ENCODE results near the gene PRSS37.
"Not testable (repeated sequence)": the region's sequence is repeated elsewhere in the genome, so short reads cannot be mapped to it uniquely, and the experiment has no call there.

PRSS37 gene, protein sequence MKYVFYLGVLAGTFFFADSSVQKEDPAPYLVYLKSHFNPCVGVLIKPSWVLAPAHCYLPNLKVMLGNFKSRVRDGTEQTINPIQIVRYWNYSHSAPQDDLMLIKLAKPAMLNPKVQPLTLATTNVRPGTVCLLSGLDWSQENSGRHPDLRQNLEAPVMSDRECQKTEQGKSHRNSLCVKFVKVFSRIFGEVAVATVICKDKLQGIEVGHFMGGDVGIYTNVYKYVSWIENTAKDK

DNA sequence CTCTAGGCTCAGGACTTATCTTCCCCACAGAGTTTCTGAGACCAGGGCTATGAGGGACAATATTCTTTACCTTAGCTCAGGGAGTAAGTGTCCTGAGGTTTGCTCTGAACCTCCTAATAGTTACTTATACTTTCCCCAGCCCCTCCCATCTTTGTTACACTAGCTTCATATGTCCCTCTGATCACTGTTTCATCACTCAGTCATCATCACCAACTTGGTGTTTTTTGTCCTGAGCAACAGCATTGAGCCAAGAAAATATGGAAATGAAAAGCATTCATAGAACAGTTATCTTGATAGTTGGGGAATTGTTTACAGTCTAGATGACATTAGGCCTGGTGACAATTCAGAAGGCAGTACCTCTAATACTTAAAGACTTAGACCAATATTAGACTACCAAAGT is at the start of gene PRSS37:
Gene PRSS37 (minus strand): TSS at position 101 of the 400 bp plus-strand sequence. CDS start 436 bp downstream, outside the sequence.
- DNase-seq, result no peak

DNA sequence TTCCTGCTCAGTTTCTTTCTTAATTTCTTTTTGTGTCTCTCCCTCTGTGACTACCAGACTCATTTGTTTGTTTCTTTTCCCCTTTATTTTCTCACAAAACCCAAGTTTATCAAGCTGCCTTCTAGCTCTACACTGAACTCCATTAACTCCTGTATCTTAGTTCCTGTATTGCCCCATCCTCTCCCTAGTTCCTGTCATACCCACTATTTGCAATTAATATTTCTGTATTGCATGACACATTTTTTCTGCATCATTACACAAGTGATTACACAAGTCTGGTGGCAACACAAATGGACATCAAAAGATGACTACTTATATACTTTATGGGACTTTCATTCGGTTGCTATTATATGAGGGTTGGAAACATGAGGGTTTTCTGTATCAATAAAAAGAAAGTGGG is 48.0 kb upstream of the PRSS37 start:
- no peak for DNase-seq

DNA sequence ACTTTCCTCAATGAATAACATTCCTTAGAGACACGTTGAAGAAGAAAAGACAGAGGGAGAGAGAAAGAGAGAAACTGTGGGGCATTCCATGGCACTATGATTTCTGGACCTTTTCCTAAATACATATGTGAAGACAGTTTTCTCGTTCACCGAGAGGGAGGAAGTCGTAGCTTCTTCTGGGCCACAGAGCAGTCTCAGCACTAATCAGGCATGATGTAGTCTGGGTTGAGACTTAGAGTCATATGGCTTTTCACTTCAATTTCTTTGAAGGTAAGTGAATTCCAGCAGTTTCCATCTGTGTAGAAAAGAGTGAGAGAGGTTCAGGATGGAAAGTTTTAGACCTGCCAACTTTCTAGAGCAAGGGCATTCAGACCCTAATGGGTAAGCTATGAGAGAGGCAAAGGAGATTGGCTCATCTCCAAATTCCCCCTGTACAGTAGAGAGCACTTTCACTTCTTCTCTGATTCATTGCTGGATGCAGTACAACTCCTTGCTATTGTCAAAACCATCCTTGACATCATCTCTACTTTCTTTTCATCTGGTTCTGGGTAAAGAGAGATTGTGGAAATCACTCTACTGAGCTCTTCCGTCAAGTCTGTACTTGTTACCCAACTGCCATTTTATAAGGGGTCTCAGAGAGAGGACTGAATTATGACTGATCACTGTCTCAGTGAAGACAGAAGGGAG is 43.4 kb upstream of the PRSS37 start:
- no peak for DNase-seq

DNA sequence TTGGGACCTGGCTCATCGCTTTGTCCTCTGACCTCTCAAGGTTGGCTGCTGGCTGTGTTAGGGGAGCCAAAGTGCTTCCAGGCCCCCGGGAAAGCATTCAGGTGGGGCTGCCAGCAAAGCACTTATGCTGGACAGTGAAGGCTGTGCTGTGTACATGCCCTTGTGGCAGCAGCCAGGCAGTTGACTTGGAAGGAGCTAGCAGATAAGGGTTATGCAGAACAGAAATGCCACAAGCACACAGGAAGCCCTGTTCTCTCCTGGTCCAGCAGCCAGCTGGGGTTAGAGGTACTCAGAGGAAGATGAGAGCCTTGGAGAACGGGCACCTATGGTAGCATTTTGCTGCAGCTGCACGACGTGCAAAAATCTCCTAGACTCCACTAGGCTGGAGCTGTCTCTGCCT is 39.7 kb upstream of the PRSS37 start:
- DNase-seq, result no peak

DNA sequence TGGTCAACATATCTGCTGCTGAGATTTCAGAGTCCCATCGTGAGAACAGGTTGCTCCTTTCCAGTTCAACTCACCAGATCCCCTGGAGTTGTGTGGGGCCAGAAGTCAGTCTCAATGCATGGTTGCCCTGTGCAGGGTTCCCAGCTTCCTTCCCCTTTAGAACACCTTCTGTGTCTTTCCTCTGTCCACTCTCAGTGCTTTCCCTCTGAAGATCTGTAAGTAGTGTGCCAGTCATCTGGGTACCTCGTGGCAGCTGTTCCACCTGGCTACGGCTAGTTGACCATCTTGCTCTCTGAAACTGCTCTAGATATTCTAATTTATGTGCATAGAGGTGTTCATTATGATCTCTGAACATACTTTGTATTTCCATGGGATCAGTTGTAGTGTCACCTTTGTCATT is 36.1 kb upstream of the PRSS37 start:
- no peak for DNase-seq

DNA sequence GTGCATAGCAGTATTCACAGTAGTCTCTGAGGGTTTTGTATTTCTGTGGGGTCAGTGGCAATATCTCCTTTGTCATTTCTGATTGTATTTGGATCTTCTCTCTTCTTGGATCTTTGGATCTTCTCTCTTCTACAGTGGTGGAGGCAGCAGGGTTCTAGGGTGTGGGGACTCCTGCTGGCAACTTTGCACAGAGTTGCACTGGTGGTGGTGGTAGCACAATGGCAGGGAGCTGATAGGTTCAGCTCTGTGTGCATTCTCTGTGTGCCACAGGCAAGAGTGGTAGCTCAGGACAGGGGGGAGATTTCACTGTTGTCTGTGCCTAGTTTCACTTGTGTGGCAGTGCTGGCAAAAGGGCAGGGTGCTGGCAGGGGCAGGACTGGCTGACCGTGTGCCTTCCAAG is 35.1 kb upstream of the PRSS37 start:
- no peak for DNase-seq

DNA sequence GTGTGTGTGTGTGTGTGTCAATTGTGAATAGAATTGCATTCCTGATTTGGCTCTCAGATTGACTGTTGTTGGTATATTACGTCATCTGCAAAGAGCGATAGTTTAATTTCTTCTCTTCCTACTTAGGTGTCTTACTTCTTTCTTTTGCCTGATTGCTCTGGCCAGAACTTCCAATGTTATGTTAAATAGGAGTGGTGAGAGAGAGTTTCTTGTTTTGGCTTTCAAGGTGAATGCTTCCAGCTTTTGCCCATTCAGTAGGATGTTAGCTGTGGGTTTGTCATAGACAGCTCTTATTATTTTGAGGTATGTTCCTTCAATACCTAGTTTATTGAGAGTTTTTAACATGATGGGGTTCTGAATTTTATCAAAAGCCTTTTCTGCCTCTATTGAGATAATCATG is 34.2 kb upstream of the PRSS37 start:
- DNase-seq, result no peak

DNA sequence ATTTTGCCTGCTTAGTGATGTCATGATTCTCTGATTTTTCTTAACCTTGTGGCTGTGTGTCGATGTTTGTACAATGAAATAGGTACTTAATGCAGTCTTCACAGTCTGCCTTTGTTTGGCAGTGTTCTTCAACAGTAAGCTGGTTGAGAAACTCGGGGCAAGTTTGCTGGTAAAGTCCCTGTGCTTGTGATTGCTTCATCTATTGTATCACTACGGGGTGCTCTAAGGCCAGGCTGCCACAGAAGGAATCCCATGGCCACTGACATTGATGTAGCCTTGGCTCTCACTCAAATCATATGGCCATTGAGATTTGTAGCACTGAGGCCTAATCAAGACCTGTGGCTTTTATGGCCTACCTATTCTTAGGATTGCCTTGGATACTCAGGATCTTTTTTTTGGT is 33.5 kb upstream of the PRSS37 start:
- no peak for DNase-seq

DNA sequence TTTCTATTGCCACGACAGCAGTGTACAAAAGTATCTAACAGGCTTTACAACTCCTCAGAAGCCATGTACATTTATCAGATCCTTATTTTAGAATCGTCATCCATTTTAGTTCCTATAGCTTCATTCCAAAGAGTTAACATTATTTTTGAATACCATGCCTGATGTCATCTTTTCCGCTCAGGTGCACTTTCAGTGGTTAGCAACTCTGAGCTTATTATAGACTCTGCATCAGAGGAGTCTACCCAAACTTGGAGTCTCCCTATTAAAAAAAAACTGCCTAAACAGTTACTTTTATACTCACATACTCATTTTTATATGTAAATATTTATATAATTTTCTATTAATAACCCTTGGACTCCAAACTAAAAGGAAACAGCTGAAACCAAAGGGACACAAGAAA is 31.6 kb upstream of the PRSS37 start:
- DNase-seq, result no peak

DNA sequence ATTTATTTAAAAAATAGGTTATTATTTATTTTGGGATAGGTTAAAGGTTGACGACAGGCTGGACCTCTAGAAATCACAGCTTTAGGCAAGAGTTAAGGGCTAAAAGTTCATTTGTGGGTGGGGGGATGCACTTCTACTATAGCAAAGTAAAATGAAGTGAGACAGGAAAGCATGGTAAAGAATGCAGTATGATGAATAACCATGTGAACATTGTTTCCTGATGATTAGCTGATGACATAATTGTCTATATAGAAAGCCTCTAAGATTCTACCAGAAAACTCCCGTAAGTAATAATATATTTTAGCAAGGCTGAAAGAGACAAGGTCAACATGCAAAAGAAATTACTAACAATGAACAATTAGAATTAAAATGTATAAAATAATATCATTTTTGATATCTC is 25.7 kb upstream of the PRSS37 start:
- DNase-seq, result no peak

DNA sequence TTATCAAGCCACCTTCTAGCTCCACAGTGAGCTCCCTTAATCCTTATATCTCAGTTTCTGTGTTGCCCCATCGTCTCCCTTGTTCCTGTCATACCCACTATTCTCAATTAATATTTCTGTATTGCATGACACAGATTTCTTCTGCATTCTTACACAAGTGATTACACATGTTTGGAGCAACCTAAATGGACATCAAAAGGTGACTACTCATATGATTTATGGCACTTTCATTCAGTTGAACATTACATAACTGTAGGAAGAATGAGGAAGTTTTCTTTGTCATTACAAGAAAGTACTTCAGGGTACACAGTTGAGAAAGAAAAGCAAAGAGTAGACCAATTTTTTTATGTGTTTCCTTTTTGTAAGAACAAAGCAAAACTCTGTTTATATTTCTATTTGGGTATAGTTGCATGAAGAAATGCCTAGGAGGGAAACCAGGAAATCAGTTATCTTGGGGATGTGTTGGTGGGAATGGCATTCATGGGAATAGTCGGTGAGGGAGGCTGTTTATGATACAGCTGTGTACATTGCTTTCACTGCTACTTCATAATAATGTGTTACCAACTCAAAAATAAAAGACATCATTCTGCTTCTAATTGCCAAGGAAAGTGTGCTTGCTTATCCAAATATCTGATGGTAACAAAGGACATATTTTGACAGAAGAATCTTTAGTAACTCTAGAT is 23.6 kb upstream of the PRSS37 start:
- DNase-seq, result no peak

DNA sequence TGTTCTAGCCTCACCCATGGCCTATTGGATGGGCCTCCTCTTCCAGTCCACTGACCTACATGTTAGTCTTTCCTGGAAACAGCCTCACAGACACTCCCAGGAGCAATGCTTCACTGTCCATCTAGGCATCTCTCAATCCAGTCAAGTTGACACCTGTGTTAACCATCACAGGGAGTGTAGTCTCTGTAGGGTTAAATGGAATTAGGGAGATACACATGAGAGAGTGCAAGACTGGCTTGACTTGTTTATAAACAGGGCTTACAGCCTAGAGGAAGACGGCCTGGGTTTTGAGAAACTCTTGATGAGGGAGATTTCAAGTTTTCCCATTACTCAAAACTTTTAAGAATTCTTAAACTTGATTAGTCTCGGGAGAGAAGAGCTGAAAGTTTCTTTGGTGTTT is 18.9 kb upstream of the PRSS37 start:
- DNase-seq, result no peak

DNA sequence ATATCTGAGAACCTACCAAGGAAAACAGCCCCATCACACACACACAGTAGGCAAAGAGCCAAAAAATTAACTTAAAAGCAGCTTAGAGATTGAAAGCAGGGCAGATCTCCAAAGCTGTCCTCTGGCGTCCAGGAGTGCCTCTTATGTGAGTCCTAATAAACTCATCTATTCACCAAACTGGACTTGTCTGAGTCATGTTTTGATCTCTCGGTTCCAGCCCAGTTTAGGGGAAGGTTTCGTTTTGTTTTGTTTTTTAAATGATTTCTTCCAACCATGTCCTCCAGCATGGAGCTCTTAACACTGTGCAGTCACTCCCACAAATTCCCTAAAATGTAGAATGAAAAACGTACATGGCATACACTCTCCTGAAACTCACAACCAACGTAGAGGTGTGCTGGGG is 6.7 kb upstream of the PRSS37 start:
- DNase-seq, result no peak

DNA sequence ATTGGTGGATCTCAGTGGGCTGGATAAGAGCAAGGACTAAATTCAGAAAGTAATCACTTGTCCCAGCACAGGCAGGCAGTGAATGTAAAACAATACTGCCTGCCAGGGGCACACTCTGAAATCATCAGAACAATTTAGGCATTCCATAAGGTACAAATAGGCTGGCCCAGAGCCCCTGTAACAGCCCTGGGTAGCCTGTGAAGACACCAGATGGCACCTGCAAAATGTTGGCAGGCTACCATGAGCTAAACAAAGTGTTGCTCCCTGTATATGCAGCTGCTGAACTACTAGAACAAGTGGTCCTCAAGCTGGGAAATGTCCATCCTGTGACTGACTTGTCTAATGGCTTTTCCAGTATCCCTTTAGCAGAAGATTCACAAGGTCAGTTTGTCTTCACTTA is 3.0 kb upstream of the PRSS37 start:
- no peak for DNase-seq

DNA sequence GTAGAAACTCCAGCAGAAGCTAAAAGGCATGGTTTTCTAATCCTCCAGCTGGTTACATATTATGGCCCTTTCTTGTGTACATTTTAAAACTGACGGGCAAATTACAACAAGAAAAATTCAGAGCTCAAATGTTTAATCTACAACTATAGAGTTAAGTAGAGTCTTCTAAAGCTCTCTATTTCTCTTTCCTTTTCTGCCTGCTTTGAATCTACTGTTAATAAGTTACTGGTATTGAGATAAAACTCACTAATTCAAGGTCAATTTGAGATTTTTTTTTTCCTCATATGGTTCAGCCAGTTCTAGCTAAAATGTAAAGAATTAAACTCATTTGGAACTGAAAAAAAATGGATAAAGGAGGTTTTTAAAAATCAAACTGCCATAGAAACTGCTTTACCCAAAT is 1.6 kb upstream of the PRSS37 start:
- DNase-seq, result no peak

DNA sequence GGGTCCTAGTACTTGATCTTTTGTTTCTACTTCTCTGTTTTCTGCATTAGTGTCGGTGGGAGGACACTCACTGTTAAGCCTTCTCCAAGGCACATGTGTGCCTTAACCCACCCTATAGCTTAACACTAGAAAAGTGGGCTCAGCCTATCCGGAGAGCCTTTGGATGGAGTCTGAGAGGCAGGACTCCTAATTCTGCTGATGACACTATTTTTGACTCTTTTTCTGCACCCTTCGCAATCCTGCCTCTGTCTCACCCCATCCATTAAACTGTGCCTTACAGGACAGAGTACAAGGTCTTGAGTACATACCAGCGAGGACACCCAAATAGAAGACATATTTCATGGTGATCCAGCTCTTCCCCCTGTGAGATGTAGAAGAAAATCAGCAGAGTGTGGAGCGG is 577 bp downstream of the PRSS37 start:
- no peak for DNase-seq

DNA sequence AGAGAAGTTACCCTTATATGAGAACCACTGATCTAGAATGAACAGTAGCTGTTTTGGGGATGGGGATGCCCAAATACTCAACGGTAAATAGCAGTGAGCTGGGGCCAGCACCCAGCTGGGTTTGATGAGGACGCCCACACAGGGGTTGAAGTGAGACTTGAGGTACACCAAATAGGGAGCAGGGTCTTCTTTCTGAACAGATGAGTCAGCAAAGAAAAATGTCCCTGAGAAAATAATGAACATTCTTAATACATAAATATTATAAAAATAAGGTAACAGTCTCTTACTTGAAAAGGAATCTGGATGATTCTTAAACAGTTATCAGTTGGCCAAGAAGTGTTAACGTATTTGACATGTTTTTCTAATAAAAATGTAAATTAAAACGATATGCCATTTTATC is 2.0 kb downstream of the PRSS37 start:
- DNase-seq, result no peak

DNA sequence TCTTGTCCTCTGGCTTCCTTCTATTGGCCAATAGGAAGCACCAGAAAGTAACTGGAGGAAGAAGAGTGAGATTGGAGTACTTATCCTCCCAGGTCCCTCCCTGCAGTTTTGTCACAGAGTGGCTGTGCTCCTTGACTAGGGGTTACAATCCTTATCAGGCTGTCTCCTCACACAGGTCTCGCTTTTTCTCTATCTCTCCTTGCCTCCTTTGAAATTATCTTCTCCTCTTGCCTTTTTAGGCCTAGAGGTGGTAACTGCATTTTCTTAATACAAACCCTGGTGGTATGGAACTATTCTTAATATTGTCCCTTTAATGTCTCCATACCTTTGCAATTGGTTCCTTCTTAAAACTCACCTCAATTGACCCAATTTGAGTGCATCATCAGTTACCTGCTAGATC is 2.7 kb downstream of the PRSS37 start:
- no peak for DNase-seq

DNA sequence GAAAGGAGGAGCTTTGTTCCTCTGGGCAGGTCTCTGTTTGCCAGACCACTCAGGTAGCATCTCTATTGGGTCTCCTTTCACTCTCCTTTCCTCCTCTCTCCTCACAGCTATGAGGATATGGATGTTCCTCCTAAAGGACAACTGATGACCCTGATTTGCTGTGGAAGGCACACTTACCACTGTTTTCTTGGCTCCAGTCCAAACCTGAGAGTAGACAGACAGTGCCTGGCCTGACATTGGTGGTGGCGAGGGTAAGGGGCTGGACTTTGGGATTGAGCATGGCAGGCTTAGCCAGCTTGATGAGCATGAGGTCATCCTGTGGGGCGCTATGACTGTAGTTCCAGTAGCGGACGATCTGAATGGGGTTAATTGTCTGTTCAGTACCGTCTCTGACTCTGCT is 3.6 kb downstream of the PRSS37 start:
- DNase-seq, result no peak

DNA sequence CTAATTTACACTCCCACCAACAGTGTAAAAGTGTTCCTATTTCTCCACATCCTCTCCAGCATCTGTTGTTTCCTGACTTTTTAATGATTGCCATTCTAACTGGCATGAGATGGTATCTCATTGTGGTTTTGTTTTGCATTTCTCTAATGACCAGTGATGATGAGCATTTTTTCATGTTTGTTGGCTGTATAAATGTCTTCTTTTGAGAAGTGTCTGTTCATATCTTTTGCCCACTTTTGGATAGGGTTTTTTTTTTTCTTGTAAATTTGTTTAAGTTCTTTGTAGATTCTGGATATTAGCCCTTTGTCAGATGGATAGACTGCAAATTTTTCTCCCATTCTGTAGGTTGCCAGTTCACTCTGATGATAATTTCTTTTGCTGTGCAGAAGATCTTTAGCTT is 18.9 kb downstream of the PRSS37 start:
- not testable (repeated sequence) for DNase-seq

DNA sequence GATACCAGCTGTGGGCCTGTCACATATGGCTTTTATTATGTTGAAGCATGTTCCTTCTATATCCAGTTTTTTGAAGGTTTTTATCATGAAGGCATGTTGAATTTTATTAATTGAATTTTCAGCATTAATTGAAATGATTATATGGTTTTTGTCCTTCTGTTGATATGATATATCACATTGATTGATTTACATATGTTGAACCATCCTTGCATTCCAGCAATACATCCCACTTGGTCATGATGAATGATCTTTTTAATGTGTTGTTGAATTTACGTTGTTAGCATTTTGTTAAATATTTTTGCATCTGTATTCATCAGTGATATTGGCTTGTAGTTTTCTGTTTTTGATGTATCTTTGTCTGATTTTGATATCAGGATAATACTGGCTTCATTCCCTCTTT is 21.2 kb downstream of the PRSS37 start:
- DNase-seq, result no peak

DNA sequence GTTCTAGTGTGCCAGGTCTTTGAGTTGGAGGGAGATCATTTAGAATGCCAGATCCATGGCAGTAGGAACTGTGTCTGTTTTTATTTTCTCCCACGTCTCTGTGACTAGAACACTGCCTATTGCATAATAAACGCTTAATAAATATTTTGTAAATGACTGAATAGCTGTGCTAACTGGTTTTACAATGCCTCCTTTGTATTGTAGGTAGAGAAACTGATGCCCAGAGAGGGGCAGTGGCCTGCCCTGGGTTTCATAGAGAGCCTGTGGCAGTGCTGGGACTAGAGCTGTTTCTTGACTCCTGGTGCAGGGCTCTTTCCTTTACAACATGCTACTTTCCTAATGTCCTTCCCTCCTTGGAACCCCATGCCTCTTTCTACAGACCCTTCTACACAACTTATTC is 48.8 kb downstream of the PRSS37 start:
- DNase-seq, result no peak

DNA sequence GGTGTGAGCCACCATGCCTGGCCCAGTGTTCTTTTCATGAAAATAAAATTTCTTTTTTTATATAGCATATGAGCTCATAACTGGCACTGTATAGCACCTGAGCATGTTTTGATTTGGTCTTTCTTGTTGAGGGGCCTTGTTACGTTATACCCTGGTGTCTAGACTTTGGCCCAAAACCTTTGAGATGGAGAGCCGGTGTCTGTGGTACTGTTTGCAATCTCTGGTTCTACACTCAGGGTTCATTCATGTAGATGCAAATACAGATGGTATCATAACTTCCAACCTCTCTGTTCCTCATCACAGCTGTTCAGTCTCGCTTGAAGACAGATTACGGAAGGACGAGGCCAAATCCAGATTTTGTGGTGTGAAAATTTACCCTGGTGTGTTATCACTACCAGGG is 51.4 kb downstream of the PRSS37 start, which contains the start of gene TAS2R5:
Gene TAS2R5 (plus strand): TSS at position 301 of the 400 bp plus-strand sequence. CDS start 145 bp downstream, outside the sequence.
- DNase-seq, result no peak

DNA sequence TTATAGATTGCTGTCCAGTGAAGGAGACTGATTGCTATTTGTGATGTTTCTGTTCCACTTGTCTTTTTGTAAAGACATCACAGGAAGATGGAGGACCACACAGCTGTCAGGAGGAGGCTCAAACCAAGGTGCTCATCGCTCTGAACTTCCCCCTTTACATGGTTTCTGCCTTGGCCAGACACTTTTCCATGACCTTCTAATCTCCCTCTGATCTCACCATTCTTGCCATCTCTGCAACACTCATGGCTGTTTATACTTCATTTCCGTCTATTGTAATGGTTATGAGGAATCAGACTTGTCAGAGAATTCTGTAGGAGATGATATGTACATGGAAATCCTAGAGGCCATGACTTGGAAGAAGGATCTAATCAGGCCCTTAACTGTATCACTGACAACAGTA is 53.0 kb downstream of the PRSS37 start:
- DNase-seq, result no peak

All from cortex of kidney (tissue), 1 donor.